ENCODE data around the gene SPATA9. TPM values are rescaled to one million over a fixed set of nuclear protein-coding genes. Genes with fewer than 3 reads are reported as not detected.

Gene SPATA9
- total RNA-seq, 1 experiment from 2014 or later = not detected

DNA sequence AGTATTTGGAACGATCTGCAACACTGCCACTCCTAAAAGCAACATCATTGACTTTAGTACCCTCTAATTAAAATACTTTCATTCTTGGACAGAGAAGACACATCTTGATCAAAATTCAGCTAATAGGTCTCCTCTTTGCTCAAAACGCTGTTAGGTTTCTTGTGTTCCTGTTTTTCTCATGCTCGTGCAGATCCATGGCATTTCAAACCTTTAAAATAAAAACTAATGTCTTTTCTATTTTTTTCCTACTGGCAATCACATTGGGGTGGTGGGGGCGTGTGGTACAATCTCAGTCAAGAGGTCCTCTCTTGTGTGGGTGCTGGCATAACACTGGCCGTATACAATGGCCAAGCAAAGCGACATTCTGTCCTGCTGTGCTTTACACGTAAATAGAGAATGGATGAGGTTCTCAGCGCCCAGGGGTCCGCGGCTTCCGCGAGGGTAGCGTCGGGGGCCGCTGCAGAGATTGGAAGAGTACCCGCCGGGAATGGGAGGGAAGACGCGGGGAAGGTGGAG lies 63.2 kb downstream of the SPATA9 start:
- Histone ChIP-seq H3K4me1 (ENCODE audit: low read length) (peaks cover 19% of the 10 kb centered on the region), H3K4me2 (ENCODE audit: low read depth, low read length, poor library complexity, severe bottlenecking) (no peak overlapping the region), H3K27ac (ENCODE audit: low read length) (no peak overlapping the region), H3K9me3 (ENCODE audit: low read length) (no peaks in the 10 kb centered on the region), H4K20me1 (ENCODE audit: insufficient read depth, low read depth, low read length) (no peaks in the 10 kb centered on the region), H3K36me3 (ENCODE audit: insufficient read depth, low read length) (no peaks in the 10 kb centered on the region), H3K9me2 (replicated peaks; ENCODE audit: insufficient read depth, low read length) (no peaks in the 10 kb centered on the region; the same call in 1 of the 2 replicates), H3K27me3 (ENCODE audit: low read length) (no peaks in the 10 kb centered on the region), H3K9ac (ENCODE audit: low read length) (no peak overlapping the region), H2AFZ (ENCODE audit: low read length) (no peak overlapping the region), H3K4me3 (ENCODE audit: low read length) (no peak overlapping the region), H3K79me2 (ENCODE audit: low read length) (no peaks in the 10 kb centered on the region)
- DNase-seq = no peak

DNA sequence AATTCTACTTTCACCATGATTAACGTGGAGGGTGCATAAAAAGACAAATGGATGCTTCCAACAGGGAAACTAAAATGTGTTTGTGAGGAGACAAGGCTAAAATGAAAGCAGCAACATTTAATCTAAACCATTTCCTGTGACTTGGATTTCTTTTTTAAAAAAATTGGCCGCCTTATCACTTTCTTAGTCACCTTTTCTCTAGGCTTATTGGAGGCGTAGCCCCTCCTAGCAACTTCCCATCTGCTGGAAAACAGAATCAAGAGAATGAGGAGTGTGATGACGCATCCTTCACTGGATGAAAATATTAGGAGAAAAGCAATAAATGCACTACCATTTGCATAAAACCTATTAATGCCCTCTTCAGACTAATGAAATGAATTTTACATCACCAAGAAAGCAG lies 63.7 kb downstream of the SPATA9 start:
- Histone ChIP-seq H3K27me3 (ENCODE audit: low read length) (no peaks in the 10 kb centered on the region), H3K36me3 (ENCODE audit: insufficient read depth, low read length) (no peaks in the 10 kb centered on the region), H3K4me3 (ENCODE audit: low read length) (no peak overlapping the region), H3K9ac (ENCODE audit: low read length) (no peak overlapping the region), H3K9me3 (ENCODE audit: low read length) (no peaks in the 10 kb centered on the region), H3K9me2 (replicated peaks; ENCODE audit: insufficient read depth, low read length) (no peaks in the 10 kb centered on the region; the same call in 1 of the 2 replicates), H3K4me1 (ENCODE audit: low read length) (peaks cover 19% of the 10 kb centered on the region), H4K20me1 (ENCODE audit: insufficient read depth, low read depth, low read length) (no peaks in the 10 kb centered on the region), H3K79me2 (ENCODE audit: low read length) (no peaks in the 10 kb centered on the region), H3K27ac (ENCODE audit: low read length) (no peak overlapping the region), H2AFZ (ENCODE audit: low read length) (no peak overlapping the region), H3K4me2 (ENCODE audit: low read depth, low read length, poor library complexity, severe bottlenecking) (no peak overlapping the region)
- no peak for DNase-seq

DNA sequence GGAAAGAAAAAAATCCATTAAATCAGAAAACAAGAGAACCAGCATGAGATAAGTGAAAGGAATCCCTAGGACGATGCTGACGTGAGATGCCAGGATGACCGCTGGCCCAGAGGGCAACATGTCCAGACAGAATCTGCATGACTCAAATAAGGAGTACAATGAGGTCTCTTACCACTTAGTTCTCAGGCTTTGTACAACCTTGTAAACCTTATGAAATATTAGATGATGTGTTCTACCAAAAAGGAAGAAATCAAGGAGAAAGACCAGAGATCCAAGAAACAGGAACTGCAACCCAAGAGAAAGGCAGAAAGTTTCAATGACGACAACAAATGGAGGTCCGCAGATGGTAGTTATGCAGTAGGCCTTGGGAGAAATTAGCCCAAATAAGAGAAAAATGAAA lies 65.7 kb downstream of the SPATA9 start:
- H3K9me3 ChIP-seq (ENCODE audit: low read length) = no peaks in the 10 kb centered on the region
- H3K27me3 ChIP-seq (ENCODE audit: low read length) = no peaks in the 10 kb centered on the region
- no peak overlapping the region for H2AFZ ChIP-seq (ENCODE audit: low read length)
- no peaks in the 10 kb centered on the region for H4K20me1 ChIP-seq (ENCODE audit: insufficient read depth, low read depth, low read length)
- H3K4me2 ChIP-seq (ENCODE audit: low read depth, low read length, poor library complexity, severe bottlenecking) = no peak overlapping the region
- no peaks in the 10 kb centered on the region for H3K36me3 ChIP-seq (ENCODE audit: insufficient read depth, low read length)
- H3K79me2 ChIP-seq (ENCODE audit: low read length) = no peaks in the 10 kb centered on the region
- H3K9ac ChIP-seq (ENCODE audit: low read length) = no peak overlapping the region
- H3K4me1 ChIP-seq (ENCODE audit: low read length) = peaks cover 19% of the 10 kb centered on the region
- no peaks in the 10 kb centered on the region for H3K9me2 ChIP-seq (replicated peaks; ENCODE audit: insufficient read depth, low read length)
- H3K4me3 ChIP-seq (ENCODE audit: low read length) = no peak overlapping the region
- DNase-seq = no peak
- H3K27ac ChIP-seq (ENCODE audit: low read length) = no peak overlapping the region

DNA sequence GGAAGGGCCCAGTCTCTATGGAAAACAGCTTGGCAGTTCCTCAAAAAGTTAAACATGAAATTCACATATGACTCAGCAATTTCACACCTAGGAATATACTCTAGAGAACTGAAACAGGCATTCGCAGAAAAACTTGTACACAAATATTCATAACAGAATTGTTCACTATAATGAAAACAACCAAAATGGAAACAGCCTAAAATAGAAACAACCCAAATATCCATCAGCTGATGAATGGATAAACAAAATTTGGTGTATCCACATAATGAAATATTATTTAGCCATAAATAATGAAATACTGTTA lies 67.7 kb downstream of the SPATA9 start:
- no peak overlapping the region for H3K27ac ChIP-seq (ENCODE audit: low read length)
- H3K36me3 ChIP-seq (ENCODE audit: insufficient read depth, low read length) = no peaks in the 10 kb centered on the region
- no peaks in the 10 kb centered on the region for H4K20me1 ChIP-seq (ENCODE audit: insufficient read depth, low read depth, low read length)
- H3K27me3 ChIP-seq (ENCODE audit: low read length) = no peaks in the 10 kb centered on the region
- no peaks in the 10 kb centered on the region for H3K9me2 ChIP-seq (replicated peaks; ENCODE audit: insufficient read depth, low read length)
- DNase-seq = no peak
- no peak overlapping the region for H3K4me3 ChIP-seq (ENCODE audit: low read length)
- no peak overlapping the region for H2AFZ ChIP-seq (ENCODE audit: low read length)
- H3K4me2 ChIP-seq (ENCODE audit: low read depth, low read length, poor library complexity, severe bottlenecking) = no peak overlapping the region
- H3K9me3 ChIP-seq (ENCODE audit: low read length) = no peaks in the 10 kb centered on the region
- H3K4me1 ChIP-seq (ENCODE audit: low read length) = peaks cover 5% of the 10 kb centered on the region; the same call in 1 of the 2 replicates
- no peak overlapping the region for H3K9ac ChIP-seq (ENCODE audit: low read length)
- no peaks in the 10 kb centered on the region for H3K79me2 ChIP-seq (ENCODE audit: low read length)

DNA sequence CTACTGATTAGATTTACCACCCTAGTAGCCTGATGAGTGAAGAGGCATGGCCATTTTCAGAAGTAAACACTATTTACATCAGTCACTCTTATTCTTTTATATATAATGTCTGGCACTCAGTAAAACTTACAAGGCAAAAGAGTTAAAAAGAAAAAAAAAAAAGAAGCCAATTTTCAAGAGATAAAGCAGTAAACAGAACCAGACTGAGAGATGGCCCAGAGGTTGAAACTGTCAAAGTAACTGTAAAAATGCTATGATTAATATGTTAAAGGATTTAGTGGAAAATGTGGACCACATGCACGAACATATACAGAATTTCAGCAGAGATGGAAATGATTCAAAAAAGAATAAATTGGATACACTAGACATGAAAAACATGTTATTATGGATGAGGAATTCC lies 69.3 kb downstream of the SPATA9 start:
- Histone ChIP-seq H3K4me2 (ENCODE audit: low read depth, low read length, poor library complexity, severe bottlenecking) (no peak overlapping the region), H3K36me3 (ENCODE audit: insufficient read depth, low read length) (no peaks in the 10 kb centered on the region), H3K79me2 (ENCODE audit: low read length) (no peaks in the 10 kb centered on the region), H3K9me2 (replicated peaks; ENCODE audit: insufficient read depth, low read length) (no peaks in the 10 kb centered on the region), H2AFZ (ENCODE audit: low read length) (no peak overlapping the region), H3K9me3 (ENCODE audit: low read length) (no peaks in the 10 kb centered on the region), H3K27me3 (ENCODE audit: low read length) (no peaks in the 10 kb centered on the region), H4K20me1 (ENCODE audit: insufficient read depth, low read depth, low read length) (no peaks in the 10 kb centered on the region), H3K9ac (ENCODE audit: low read length) (no peak overlapping the region), H3K4me1 (ENCODE audit: low read length) (no peaks in the 10 kb centered on the region), H3K27ac (ENCODE audit: low read length) (no peak overlapping the region), H3K4me3 (ENCODE audit: low read length) (no peak overlapping the region)
- no peak for DNase-seq

DNA sequence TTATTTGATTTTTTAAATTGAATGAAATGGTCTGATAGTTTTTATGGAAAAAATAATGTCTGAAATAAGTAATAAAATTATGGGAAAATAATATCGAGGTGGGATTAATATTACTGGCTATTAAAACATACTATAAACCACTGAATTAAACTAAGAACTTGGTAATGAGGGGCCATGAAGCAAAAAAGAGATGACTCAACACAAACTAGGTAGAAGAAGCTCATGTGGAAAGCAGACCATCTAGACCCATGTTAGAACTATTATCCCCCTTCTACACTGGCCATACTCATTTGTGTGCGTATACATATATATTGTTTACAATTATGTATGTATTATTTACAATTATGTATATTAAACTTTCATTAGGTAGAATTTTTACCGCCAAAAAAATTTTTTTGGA lies 71.4 kb downstream of the SPATA9 start:
- Histone ChIP-seq H3K36me3 (ENCODE audit: insufficient read depth, low read length) (no peaks in the 10 kb centered on the region), H4K20me1 (ENCODE audit: insufficient read depth, low read depth, low read length) (no peaks in the 10 kb centered on the region), H3K9me3 (ENCODE audit: low read length) (no peaks in the 10 kb centered on the region), H3K27ac (ENCODE audit: low read length) (no peak overlapping the region), H3K4me3 (ENCODE audit: low read length) (no peak overlapping the region), H3K27me3 (ENCODE audit: low read length) (no peaks in the 10 kb centered on the region), H3K4me1 (ENCODE audit: low read length) (no peaks in the 10 kb centered on the region), H3K4me2 (ENCODE audit: low read depth, low read length, poor library complexity, severe bottlenecking) (no peak overlapping the region), H3K9ac (ENCODE audit: low read length) (no peak overlapping the region), H2AFZ (ENCODE audit: low read length) (no peak overlapping the region), H3K9me2 (replicated peaks; ENCODE audit: insufficient read depth, low read length) (no peaks in the 10 kb centered on the region), H3K79me2 (ENCODE audit: low read length) (no peaks in the 10 kb centered on the region)
- no peak for DNase-seq

DNA sequence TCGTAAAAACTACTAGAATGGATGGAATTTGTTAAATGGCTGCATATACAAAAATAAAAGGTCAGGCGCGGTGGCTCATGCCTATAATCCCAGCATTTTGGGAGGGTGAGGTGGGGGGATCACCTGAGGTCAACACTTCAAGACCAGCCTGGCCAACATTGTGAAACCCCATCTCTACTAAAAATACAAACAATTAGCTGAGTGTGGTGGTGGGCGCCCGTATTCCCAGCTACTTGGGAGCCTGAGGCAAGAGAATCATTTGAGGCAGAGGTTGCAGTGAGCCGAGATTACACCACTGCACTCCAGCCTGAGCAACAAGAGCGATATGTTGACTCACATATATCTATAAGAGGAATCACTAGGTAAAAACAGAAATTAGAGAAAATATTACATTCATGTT lies 72.2 kb downstream of the SPATA9 start:
- Histone ChIP-seq H2AFZ (ENCODE audit: low read length) (no peak overlapping the region), H4K20me1 (ENCODE audit: insufficient read depth, low read depth, low read length) (no peaks in the 10 kb centered on the region), H3K9me2 (replicated peaks; ENCODE audit: insufficient read depth, low read length) (no peaks in the 10 kb centered on the region), H3K9me3 (ENCODE audit: low read length) (no peaks in the 10 kb centered on the region), H3K36me3 (ENCODE audit: insufficient read depth, low read length) (no peaks in the 10 kb centered on the region), H3K4me2 (ENCODE audit: low read depth, low read length, poor library complexity, severe bottlenecking) (no peak overlapping the region), H3K79me2 (ENCODE audit: low read length) (no peaks in the 10 kb centered on the region), H3K27me3 (ENCODE audit: low read length) (no peaks in the 10 kb centered on the region), H3K4me1 (ENCODE audit: low read length) (no peaks in the 10 kb centered on the region), H3K4me3 (ENCODE audit: low read length) (no peak overlapping the region), H3K27ac (ENCODE audit: low read length) (no peak overlapping the region), H3K9ac (ENCODE audit: low read length) (no peak overlapping the region)
- DNase-seq = no peak

DNA sequence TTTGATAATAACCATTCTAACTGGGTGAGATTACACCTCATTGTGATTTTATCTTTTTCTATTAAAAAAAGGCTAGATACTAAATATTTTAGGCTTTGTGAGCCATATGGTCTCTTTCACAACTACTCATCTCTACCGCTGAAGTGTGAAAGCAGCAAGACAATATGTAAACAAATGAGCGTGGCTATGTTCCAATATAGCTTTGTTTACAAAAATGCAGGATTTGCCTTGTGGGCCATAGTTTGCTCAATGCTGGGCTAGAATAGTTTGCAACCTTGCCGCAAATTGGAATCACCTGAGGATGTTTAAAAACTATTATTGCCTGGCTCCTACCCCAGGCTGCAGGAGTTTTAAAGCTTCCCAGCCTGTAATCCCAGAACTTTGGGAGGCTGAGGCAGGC lies 73.1 kb downstream of the SPATA9 start:
- no peak overlapping the region for H3K27ac ChIP-seq (ENCODE audit: low read length)

More for the DNA sequence above, 73.1 kb downstream of the SPATA9 start:
- Histone ChIP-seq H3K9ac (ENCODE audit: low read length) (no peak overlapping the region), H3K9me2 (replicated peaks; ENCODE audit: insufficient read depth, low read length) (no peaks in the 10 kb centered on the region), H3K36me3 (ENCODE audit: insufficient read depth, low read length) (no peaks in the 10 kb centered on the region), H3K4me1 (ENCODE audit: low read length) (no peaks in the 10 kb centered on the region), H3K79me2 (ENCODE audit: low read length) (no peaks in the 10 kb centered on the region), H3K4me3 (ENCODE audit: low read length) (no peak overlapping the region), H3K9me3 (ENCODE audit: low read length) (no peaks in the 10 kb centered on the region), H3K27me3 (ENCODE audit: low read length) (no peaks in the 10 kb centered on the region), H4K20me1 (ENCODE audit: insufficient read depth, low read depth, low read length) (no peaks in the 10 kb centered on the region), H2AFZ (ENCODE audit: low read length) (no peak overlapping the region), H3K4me2 (ENCODE audit: low read depth, low read length, poor library complexity, severe bottlenecking) (no peak overlapping the region)
- no peak for DNase-seq
